GM18499 (cell line): ENCODE measurements around the gene IRAK2.

Experiments
- ATAC-seq: cut with Tn5 transposase; IDR thresholded peaks from one replicate; pipeline ENCODE4 v1.9.1; 2021; ENCODE audit warnings: moderate number of reproducible peaks; ENCODE audit not compliant: insufficient read depth, unreplicated experiment

Gene IRAK2

DNA sequence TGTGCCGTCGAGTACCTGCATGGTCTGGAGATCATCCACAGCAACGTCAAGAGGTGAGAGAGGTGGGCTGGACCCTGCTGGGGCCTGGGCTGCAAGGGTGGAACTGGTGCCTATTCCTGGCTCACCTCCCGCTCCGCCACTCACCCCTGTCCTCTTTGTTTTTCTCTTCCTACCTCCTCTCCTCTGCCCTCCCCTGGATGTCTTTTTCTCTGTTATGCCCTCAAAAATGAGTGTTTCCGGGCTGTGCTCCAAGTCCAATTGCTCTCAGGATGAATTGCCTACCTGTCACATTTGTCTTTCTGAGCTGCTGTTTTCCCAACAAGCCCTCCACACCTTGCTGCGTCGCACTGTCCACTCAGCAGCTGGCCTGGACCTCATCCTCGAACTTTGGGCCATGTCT is 55.0 kb downstream of the IRAK2 start:
- no peak for ATAC-seq

DNA sequence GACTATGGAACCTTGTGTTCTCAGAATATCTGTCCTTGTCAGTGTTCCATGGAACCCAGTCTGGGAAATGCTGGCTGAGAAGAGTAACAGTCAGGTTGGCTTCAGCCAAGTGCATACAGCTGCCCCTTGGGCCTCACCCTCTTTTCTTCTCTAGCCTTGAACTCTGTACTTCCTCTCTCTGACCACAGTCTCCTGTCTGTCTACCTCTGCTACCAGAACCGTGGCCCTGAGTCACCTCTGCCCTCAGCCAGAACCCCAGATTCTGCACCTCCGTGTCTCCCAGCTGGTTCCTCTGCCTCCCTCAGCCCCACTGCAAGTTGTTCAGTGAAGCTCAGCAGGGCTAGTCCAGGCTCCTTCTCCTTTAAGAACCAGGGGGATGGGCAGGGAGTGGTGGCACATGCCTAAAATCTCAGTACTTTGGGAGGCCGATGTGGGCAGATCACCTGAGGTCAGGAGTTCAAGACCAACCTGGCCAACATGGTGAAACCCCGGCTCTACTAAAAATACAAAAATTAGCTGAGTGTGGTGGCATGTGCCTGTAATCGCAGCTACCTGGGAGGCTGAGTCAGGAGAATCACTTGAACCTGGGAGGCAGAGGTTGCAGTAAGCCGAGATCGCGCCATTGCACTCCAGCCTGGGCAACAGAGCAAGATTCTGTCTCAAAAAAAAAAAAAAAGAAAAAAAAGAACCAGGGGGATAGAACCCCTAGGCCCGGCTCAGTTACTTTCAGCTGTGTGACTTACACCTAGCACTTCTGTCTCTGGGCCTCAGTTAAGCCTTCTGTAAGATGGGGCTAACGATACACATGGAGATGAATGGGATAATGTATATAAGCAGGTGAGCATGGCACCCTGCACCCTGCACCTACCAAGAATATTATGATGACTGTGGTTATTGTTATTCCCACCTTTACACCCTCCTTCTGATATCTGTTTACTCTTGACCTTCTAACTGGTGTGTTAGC is 59.2 kb downstream of the IRAK2 start:
- ATAC-seq: no peak

DNA sequence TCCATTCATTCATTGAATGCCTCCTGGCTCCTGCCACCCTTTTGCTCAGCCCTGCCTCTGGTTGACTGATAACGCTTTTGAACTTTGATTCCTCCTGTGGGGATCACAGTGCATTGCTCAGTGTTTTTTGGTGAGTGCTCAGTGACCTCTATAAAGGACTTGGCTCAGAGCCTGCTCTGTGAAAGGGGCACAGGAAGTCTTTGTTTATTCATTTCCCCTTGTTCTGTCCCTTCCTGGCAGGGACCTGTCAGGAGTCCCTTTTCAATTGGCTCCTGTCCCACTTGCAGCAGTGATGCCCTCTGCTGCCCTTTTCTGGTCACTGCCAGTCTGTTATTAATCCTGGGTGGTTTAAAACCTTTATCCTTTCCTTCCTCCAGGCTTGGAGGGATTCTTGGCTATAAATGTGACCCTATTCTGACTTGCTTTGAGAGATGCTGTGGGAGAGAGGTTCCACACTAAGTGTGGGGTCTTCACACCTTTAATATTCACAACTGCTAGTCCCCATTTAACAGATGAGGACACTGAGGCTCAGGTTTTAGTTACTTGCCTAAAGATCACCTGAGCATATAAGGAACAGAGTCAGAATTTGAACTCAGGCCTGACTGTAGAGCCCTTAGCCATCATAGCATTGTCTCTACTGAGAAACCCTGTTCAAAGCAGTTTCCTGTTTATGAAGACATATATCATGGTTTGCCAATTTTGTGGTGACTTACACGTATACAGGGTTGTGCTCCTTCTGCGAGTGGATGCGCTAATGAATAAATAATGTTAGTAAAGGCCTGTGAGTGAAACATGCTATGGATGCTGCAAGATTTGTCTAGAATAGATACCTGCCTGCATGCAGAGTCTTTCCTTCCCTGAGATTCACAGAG is 60.3 kb downstream of the IRAK2 start:
- no peak for ATAC-seq

DNA sequence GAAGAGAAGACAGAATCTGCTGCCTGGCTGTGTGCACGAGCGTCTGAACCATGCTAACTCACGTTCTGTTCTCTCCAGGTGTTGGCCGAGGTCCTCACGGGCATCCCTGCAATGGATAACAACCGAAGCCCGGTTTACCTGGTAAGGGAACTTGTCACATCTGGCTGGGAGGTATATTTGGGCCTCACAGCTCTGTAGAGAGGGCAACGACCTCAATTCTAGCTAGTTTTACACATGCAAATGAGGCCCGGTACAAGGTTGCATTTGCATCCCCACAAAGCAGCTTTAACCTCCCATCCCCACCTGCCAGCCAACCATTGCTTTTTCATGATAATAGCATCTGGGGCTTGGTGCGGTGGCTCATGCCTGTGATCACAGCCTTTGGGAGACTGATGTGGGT is 61.6 kb downstream of the IRAK2 start:
- no peak for ATAC-seq

DNA sequence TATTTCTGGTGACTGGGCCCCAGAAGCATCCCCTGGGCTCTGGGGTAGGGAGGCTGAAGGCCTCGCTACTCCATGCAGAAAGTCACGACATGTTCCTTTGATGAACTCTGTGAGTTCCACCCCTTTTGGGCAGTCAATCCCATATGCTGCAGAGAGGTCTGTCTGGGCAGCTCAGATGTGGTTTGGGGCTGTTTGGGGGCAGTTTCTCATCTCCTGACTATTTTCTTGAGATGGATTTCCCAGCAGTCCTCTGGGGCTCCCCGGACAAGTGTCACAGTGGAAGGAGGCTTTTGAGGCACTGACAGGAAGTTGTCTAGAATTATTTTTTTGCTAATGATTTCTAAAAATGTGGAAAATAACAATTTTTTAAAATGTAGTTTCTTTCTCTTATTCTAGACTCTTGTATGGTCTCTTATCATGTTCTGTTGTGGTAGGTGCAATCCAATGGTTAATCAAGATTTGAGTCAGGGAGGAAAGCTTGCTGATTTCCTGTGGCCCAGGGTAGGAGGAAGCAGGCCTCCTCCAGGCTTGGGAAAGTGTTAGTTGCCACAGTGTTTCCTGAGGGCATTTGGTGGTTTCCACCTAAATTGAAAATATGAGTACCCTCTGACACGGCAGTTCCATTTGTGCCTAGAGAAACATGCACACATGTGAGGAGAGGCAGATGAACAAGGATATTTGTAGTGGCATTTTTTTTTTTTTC is 63.7 kb downstream of the IRAK2 start:
- no peak for ATAC-seq

DNA sequence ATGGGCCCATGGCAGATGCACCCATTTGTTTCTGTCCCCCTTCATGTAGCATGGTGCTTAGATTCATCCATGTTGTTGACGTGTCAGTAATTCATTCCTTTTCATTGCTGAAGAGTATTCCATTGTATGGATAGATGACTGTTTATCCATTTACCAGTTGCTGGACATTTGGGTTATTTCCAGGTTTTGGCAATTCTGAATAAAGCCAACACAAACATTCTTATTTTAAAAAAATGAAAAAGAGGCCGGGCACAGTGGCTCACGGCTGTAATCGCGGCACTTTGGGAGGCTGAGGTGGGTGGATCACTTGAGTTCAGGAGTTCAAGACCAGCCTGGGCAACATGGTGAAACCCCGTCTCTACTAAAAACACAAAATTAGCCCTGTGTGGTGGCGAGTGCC is 64.9 kb downstream of the IRAK2 start:
- ATAC-seq: no peak

DNA sequence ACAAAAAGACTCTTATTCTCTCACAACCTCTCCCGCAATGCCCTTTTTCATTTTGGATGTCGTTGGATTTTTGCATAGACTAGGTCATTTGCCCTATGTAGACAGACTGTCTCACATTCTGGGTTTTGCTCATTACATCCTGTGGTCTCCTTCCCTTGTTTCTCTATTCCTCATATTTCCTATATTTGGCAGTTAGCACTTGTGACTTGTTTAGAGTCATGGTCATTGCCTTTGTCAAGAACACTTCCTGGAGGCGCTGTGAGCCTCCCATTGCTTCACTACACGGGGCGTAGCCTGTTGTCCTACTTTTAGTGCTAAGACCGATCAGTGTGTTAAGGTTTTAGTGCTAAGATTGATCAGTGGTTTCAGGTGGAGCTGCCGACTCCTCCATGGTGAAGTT is 67.4 kb downstream of the IRAK2 start:
- ATAC-seq: peak; percentile 58

DNA sequence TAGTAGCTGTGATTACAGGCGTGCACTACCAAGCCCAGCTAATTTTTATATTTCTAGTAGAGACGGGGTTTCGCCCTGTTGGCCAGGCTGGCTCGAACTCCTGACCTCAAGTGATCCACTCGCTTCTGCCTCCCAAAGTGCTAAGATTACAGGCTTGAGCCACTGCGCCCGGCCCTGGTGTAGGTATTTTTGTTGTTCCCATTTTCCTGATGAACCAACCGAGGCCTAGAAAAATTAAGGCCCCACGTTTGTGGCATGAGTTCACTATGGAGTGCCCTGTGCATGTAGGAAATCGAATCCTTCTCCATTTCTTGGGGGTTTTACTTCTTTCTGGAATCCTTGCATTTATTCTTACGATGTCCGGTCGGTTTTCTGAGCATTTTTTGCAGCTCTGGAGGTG is 69.3 kb downstream of the IRAK2 start:
- no peak for ATAC-seq

DNA sequence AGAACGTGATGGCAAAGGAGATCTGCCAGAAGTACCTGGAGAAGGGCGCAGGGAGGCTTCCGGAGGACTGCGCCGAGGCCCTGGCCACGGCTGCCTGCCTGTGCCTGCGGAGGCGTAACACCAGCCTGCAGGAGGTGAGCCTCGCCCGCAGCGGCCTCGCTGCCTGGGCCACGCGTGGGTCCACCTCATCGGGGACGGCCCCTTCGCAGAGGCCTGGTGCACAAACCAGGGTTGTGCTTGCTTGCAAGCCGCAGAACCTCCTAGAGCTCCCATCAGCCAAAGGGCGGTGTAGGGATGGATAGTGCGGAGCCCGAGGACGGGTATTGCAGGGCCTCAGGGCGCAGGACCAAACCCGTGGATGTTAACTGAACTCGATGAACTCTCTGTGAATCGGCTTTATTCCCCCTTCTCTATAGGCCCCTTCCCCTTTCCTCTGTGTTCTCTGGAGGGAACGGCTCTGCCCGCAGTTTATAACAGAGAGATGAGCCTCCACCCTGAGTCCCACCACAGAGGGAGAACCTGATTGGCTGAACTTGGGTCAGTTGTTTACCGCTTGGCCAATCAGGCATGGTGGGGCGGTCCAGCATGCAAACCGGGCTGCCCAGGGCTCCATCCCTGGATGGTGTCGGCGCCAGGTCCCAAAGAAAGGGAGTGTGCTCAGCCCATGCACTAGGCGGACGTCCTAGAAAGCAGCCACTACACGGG is 70.0 kb downstream of the IRAK2 start:
- no peak for ATAC-seq

DNA sequence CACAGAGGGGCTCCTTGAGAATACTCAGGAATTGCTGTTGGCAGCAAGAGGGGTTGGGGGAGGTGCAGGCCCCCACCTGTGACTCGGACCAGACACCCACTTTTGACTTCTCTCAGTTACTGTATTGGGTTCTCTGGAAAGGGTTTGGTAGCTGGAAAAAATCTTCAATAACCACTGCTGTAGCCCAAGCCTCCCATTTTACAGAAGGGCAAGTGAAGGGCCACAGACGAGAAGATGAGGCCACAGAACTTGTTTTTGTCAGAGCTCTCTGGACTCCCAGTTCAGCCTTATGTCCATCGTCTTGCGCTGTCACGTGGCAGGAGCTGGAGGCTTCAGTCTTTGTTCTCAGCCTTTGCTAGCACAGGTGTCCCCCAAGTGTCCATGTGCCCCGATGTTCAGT is 70.8 kb downstream of the IRAK2 start:
- no peak for ATAC-seq

DNA sequence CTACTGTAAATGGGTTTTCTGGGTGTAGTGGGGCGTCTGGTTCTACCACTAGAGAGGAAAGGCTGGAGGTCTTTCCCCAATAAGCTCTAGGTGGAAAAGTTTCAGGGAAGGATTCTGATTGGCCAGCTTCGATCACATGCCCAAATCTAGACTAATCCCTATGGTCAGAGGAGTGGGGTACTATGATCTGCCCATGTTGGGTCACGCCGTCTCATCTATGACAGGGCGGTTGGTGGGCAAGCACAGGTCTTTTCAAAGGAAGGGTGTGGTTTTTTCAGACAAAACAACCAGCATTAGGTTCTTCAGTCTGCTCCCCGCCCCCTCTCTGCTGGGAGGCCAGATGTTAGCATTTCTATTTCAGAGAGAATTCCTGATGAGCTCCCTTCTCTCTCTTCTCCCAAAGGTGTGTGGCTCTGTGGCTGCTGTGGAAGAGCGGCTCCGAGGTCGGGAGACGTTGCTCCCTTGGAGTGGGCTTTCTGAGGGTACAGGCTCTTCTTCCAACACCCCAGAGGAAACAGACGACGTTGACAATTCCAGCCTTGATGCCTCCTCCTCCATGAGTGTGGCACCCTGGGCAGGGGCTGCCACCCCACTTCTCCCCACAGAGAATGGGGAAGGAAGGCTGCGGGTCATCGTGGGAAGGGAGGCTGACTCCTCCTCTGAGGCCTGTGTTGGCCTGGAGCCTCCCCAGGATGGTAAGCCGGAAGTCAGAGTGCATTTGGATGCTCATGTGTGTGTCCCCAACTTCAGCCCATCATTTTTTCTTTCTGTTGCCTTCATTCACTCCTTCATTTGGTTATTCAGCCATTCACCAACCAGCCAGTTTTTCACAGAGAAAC is 73.8 kb downstream of the IRAK2 start:
- ATAC-seq: no peak

DNA sequence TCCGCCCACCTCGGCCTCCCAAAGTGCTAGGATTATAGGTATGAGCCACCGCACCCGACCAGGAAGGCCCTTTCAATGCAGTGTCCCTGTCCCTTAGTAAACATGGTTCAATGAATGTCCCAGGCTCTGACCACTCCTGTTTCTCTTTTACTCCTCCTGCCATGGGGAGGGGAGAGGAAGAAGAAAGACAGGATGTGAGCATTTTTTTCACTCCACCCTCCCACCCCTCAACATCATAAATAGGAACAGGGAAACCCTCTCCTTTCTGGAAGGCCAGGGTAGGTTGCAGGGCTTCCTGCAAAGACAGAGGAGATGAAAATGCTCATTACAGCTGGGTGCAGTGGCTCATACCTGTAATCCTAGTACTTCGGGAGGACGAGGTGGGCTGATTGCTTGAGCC is 76.1 kb downstream of the IRAK2 start:
- ATAC-seq: no peak

DNA sequence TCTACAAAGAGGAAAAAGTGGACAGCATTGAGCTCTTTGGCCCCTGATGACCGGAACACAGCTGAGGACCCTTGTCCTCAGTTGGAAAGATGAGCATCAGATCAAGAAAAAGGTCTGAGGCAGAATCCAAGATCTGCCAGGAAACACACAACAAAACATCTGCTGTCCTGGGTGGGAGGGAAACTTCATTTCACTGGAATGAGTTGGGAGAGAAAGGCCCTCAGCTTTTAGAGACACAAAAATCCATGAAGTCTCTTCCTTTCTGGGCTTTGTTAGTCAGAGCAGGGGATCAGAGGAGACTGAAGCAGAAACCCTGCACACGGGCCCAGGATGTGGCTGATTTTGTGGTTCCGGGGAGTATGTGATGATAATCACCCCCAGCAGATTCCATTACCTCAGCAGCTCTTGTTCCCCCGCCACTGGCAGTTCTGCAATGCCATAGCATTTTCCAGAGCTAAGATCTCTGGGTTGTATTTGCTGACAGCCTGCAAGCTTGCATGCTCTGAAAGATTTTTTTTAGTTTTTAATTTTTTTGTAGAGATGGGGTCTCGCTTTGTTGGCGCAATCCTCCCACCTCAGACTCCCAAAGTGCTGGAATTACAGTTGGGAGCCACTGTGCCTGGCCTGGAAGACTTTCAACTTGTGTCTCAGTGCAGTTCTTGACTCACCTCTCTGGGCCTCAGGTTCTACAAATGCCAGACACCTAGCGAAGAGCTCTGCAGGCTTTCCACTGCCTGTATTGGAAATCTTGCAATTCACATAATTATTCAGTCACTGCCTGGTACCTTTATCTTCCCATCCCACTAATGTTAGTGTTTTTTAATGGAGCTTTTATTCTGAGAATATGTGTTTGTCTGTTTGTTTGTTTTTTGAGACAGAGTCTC is 77.7 kb downstream of the IRAK2 start:
- no peak for ATAC-seq

DNA sequence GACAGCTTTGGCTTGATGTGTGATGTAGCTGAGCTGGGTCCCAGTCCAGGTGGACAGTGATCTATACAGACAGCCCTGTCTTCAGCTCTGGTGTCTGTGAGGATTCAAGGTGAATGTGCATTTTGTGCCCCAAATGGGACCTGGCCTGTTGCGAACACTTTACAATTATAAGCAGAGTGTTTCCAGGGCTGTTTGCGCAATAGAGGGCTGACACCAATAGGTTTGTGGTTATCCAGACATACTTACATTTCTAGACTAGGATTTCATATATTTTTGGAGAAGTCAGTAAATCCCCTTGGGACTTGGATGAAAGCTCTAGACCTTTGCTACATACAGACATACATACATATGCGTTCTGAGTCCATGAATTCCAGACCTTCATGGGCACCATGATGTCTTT is 79.3 kb downstream of the IRAK2 start:
- no peak for ATAC-seq

DNA sequence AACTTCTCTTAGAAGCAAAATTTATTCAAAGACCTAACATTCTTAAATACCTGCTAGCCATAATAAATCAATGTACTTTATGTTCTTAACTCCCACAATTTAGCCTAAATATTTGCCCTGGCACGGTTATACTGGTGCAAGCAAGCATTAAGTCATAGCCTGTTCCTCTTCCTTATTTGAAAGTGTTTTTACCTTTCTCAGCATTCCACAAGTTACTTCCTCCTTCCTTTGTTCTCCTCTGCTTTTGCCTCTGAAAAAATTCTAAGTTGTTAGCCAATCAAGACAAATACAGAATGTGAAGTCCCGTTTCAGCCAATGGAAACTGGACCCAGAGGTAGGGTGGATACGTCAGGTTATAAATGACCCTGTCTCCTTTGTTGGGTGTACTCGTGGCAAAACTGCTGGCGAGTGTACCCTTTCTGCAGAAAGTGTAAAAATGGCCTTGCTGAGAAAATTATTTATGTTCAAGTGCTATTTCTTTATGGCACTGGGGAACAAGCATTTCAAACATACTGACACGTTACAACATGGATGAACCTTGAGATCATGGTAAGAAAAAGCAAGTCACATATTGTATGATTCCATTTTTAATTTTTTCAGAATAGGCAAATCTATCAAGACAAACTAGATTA is 80.5 kb downstream of the IRAK2 start:
- ATAC-seq: no peak

DNA sequence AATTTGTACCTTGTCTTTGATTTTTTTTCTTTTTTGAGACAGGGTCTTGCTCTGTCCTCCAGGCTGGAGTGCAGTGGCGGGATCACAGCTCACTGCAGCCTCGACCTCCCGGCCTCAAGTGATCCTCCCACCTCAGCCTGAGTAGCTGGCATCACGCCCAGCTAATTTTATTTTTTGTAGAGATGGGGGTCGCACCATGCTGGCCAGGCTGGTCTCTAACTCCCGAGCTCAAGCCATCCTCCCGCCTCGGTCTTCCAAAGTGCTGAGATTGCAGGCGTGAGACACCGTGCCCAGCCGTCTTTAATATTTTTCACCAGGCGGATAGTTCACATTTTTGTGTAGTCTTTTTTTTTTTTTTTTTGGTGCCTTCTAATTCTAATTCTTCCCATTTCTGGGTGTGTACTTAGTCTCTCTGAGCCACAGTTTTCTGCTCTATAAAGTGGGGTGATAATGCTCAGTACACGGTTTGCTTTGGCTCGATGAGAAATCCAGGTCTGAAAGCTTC is 83.0 kb downstream of the IRAK2 start:
- ATAC-seq: no peak

DNA sequence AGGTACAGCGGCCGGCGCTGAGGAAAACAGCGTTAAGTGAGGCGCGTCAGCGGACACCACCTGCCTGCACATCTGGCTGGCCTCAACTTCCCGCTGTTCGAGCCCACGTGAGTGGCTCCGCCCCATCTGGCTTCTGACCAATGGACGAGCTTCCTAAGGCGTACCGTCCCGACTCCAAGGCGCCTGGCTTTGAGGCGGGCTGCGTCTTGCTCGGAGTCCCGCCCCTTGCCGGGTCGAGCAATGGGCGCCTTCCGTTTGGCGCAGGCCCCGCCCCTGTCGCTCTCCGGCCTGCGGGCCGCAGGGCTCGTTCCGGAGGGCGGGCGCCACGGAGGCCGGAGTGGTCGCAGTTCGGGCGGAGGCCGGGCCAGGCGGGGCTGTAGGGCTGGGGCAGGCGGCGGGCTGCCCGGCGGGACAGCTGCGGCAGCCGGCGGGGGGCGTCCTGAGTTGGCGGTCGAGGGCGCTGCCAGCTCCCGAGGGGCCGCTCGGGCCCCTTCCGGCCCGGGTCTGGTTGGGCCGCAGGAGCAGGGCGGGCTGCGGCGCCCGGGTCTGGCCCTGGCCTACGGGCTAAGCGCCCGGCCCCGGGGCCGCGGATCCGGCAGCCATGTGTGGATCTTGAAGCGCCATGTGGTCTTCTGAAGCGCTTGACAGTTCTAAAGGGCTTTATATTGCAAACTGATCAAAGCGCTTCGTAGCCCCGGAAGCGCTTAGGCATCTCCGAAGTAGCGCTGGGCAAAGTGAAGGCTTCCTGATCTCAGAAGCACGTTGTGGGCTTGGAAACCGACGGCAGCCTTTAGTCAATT is 83.7 kb downstream of the IRAK2 start, which contains the start of gene TATDN2:
TSS of gene TATDN2 (plus strand) at position 276 of the 800 bp plus-strand sequence. CDS start 742 bp downstream, outside the sequence.
- ATAC-seq: peak; percentile 87
